K562 (cell line): ENCODE measurements around the gene WTAP. TPM values are rescaled to one million over a fixed set of nuclear protein-coding genes. Genes with fewer than 3 reads are reported as not detected.

Source experiments
- CBFA2T2 ChIP-seq: fragments of 450-650 bp; conservative IDR thresholded peaks from 2 replicates; pipeline ENCODE4 v1.6.1; 2017; ENCODE audit warnings: mild to moderate bottlenecking
- ELF2 ChIP-seq: fragments of 250-450 bp; sonication (Bioruptor Pico); IDR thresholded peaks from 2 replicates; pipeline ENCODE4 v1.5.0; 2021; ENCODE audit warnings: mild to moderate bottlenecking
- ETV1 ChIP-seq: fragments of 450-650 bp; conservative IDR thresholded peaks from 2 replicates; pipeline ENCODE4 v1.6.1; 2016; ENCODE audit warnings: missing genetic modification characterization, control low read depth, low read depth, missing compliant biosample characterization
- ETV6 ChIP-seq, 3 experiments: fragments of 150-350 bp in 1 of 3; sonication (generic) in 1 of 3; formaldehyde crosslinking in 1 of 3; IDR thresholded peaks; 2 replicates each; pipeline versions ENCODE4 v1.6.1 to v1.8.0; 2014 to 2022; ENCODE audit warnings: borderline replicate concordance in 2 of 3, low read depth in 2 of 3, antibody characterized with exemption in 1 of 3, low read length in 1 of 3, mild to moderate bottlenecking in 1 of 3, missing genetic modification reagents in 1 of 3
- GABPB1 ChIP-seq: sonication (generic); formaldehyde crosslinking; IDR thresholded peaks from 2 replicates; pipeline ENCODE4 v1.8.0; 2022; ENCODE audit warnings: mild to moderate bottlenecking, missing genetic modification reagents
- IRF1 ChIP-seq: sonication (generic); formaldehyde crosslinking; IDR thresholded peaks from 2 replicates; pipeline ENCODE4 v1.8.0; 2022; ENCODE audit warnings: missing genetic modification reagents, mild to moderate bottlenecking, borderline replicate concordance
- IRF9 ChIP-seq: fragments of 450-650 bp; IDR thresholded peaks from 2 replicates; pipeline ENCODE4 v1.6.1; 2016; ENCODE audit warnings: missing biosample characterization, missing genetic modification characterization
- NBN ChIP-seq: fragments of 450-650 bp; IDR thresholded peaks from 2 replicates; pipeline ENCODE4 v1.6.1; 2016; ENCODE audit warnings: low read depth, mild to moderate bottlenecking
- NR2C1 ChIP-seq, 2 experiments: fragments of 450-650 bp; IDR thresholded peaks; 2 replicates each; pipeline ENCODE4 v1.6.1; 2017; ENCODE audit warnings: mild to moderate bottlenecking in 2 of 2, antibody characterized with exemption in 1 of 2, inconsistent platforms in 1 of 2, missing compliant biosample characterization in 1 of 2, missing genetic modification characterization in 1 of 2
- NUFIP1 ChIP-seq: fragments of 450-650 bp; IDR thresholded peaks from 2 replicates; pipeline ENCODE4 v1.6.1; 2018; ENCODE audit not compliant: partially characterized antibody
- POLR2AphosphoS5 ChIP-seq: IDR thresholded peaks from 2 replicates; pipeline ENCODE4 v1.6.1; 2011; ENCODE audit warnings: mild to moderate bottlenecking, low read depth, low read length, moderate library complexity; ENCODE audit not compliant: control insufficient read depth, insufficient read depth
- POLR2G ChIP-seq: fragments of 200-400 bp; formaldehyde crosslinking; IDR thresholded peaks from 2 replicates; pipeline ENCODE4 v1.6.1; 2017; ENCODE audit warnings: low read depth, mild to moderate bottlenecking, antibody characterized with exemption, low read length, moderate library complexity
- PRPF4 ChIP-seq: fragments of 200-400 bp; formaldehyde crosslinking; IDR thresholded peaks from one replicate; pipeline ENCODE4 v1.6.1; 2017; ENCODE audit warnings: low read length, low read depth, mild to moderate bottlenecking; ENCODE audit not compliant: insufficient read depth, poor library complexity, severe bottlenecking
- TAF1 ChIP-seq: IDR thresholded peaks from 2 replicates; pipeline ENCODE4 v1.6.1; 2011; ENCODE audit warnings: mild to moderate bottlenecking, low read length, moderate library complexity; ENCODE audit not compliant: insufficient read depth, control insufficient read depth, severe bottlenecking; ENCODE audit errors: extremely low read depth
- TEAD1 ChIP-seq, 2 experiments: fragments of 450-650 bp in 1 of 2; sonication (generic) in 1 of 2; formaldehyde crosslinking; IDR thresholded peaks; 2 replicates each; pipeline versions ENCODE4 v1.4.0 to v1.8.0; 2020 to 2022; ENCODE audit warnings: mild to moderate bottlenecking in 2 of 2, missing genetic modification reagents in 1 of 2
- TEAD4 ChIP-seq, 2 experiments: sonication (generic) in 1 of 2; formaldehyde crosslinking in 1 of 2; IDR thresholded peaks; 2 replicates each; pipeline versions ENCODE4 v1.6.1 to v1.8.0; 2012 to 2022; ENCODE audit warnings: borderline replicate concordance in 1 of 2, inconsistent platforms in 1 of 2, low read length in 1 of 2, mild to moderate bottlenecking in 1 of 2, missing genetic modification reagents in 1 of 2
- polyA plus RNA-seq, 8 experiments: library from polyadenylated mRNA; depleted of rRNA in 4 of 8; stranded (reverse) in 5 of 8; unstranded in 3 of 8; fragments of >200 nt; fragmentation: Nextera tagmentation in 2 of 8; fragmentation: Illumina TruSeq in 1 of 8; extraction: Ambion mirVana in 2 of 8; extraction: Trizol in 1 of 8; gene quantifications; 2 replicates each; pipeline versions ENCODE4 v1.2.1 to v1.2.3, GENCODE V29; 2011 to 2014; ENCODE audit warnings: inconsistent platforms in 1 of 8, missing spikeins in 1 of 8
- total RNA-seq, 7 experiments: library from RNA; depleted of rRNA in 6 of 7; stranded (reverse); fragments of >200 nt in 6 of 7; fragmentation: Illumina TruSeq in 2 of 7; extraction: Trizol in 2 of 7; gene quantifications; 2 replicates each; pipeline versions ENCODE4 v1.2.1 to v1.2.3, GENCODE V29; 2011 to 2021; ENCODE audit warnings: low replicate concordance in 1 of 7
- TF ChIP-seq, protein P1 (sequence below), 2 experiments: IDR thresholded peaks; 2 replicates each; pipeline ENCODE4 v1.6.1; 2012; ENCODE audit warnings: improper control_type of control experiment in 2 of 2, low read depth in 2 of 2, low read length in 2 of 2, borderline replicate concordance in 1 of 2
- TF ChIP-seq, protein P2 (sequence below): fragments of 450-650 bp; IDR thresholded peaks from 2 replicates; pipeline ENCODE4 v1.6.1; 2018; ENCODE audit warnings: mild to moderate bottlenecking, low read depth; ENCODE audit not compliant: partially characterized antibody

WTAP gene
- total and polyA plus RNA-seq, 9 of the 15 experiments (the other 6 are each of a cell fraction or from before 2014, with no cell fraction given): 52.4 to 156 (median 110) TPM

DNA sequence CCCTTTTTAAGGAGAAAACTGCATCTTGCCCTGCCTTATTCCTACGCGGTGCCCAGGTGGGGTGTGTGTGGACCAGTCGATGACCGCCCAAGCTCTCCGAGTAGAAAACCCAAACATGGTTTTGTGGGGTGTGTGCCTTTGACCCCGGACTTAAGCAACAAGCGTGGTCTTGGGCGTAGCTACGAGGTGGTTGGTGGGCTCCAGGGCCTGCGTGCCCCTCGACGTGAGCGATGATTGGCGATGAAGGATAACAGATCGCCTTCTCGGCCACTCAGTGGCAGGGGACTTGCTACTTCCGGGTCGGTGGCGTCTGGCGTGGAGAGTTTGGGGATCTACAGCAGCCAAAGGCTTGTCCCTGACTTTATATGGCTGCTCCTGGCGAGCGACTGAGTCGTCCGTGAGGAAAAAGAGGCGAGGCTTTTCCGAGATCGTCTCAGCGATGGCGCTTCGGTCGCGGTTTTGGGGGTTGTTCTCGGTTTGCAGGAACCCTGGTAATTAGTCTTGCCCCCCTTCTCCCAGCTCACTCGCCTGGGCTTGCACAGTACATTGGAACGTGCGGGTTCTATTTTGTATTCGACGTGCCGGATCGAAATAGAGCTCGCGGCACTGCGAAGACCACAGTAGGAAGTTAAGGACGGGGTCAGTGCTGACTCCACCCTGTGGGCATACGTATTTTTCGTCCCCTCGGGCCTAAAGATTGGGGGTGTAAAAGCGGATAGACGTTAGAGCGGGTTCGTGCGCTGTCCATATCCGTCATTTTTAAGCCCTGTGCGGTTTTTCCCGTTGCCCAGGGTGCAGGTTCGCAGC is 63.0 kb downstream of the WTAP start, which contains the start of gene MRPL18 (continued):
- TF ChIP-seq TEAD4 (IDR thresholded peaks at IDR 0.05; ENCODE audit: low read length): 0 out of 2 replicates have a peak, but pooled peaks have one; percentile 13
- TF ChIP-seq TEAD4 (CRISPR knock-in tag; IDR thresholded peaks at IDR 0.05; ENCODE audit: borderline replicate concordance): no peak
- peak; percentile 75 for TF ChIP-seq GABPB1 (CRISPR knock-in tag)
- no peak for TF ChIP-seq IRF9 (tag)
- peak; percentile 75; the same call in 1 of the 2 replicates for TF ChIP-seq POLR2AphosphoS5
- TF ChIP-seq NR2C1 (IDR thresholded peaks at IDR 0.05): peak; percentile 97
- peak; percentile 98 for TF ChIP-seq NR2C1 (tag; IDR thresholded peaks at IDR 0.05)
- TF ChIP-seq PRPF4: no peak
- TF ChIP-seq CBFA2T2: no peak
- TF ChIP-seq NBN: peak; percentile 8; the same call in 1 of the 2 replicates
- no peak for TF ChIP-seq NUFIP1
- peak; percentile 97 for TF ChIP-seq ELF2 (CRISPR knock-in tag)
- peak; percentile 12; the same call in 1 of the 2 replicates for TF ChIP-seq ETV1 (tag)
- no peak; a peak in 1 of 4 replicates for TF ChIP-seq TEAD1 (CRISPR knock-in tag; IDR thresholded peaks at IDR 0.05)
- TF ChIP-seq ETV6 (IDR thresholded peaks at IDR 0.05; ENCODE audit: borderline replicate concordance in 1 of 2, low read depth in 2 of 2, low read length in 1 of 2): no peak; a peak in 1 of 4 replicates
- peak; percentile 81; the same call in 1 of the 2 replicates for TF ChIP-seq ETV6 (CRISPR knock-in tag; IDR thresholded peaks at IDR 0.05; ENCODE audit: borderline replicate concordance)
- TF ChIP-seq POLR2G: peak; percentile 74; the same call in 1 of the 2 replicates
- TF ChIP-seq, protein P1, sequence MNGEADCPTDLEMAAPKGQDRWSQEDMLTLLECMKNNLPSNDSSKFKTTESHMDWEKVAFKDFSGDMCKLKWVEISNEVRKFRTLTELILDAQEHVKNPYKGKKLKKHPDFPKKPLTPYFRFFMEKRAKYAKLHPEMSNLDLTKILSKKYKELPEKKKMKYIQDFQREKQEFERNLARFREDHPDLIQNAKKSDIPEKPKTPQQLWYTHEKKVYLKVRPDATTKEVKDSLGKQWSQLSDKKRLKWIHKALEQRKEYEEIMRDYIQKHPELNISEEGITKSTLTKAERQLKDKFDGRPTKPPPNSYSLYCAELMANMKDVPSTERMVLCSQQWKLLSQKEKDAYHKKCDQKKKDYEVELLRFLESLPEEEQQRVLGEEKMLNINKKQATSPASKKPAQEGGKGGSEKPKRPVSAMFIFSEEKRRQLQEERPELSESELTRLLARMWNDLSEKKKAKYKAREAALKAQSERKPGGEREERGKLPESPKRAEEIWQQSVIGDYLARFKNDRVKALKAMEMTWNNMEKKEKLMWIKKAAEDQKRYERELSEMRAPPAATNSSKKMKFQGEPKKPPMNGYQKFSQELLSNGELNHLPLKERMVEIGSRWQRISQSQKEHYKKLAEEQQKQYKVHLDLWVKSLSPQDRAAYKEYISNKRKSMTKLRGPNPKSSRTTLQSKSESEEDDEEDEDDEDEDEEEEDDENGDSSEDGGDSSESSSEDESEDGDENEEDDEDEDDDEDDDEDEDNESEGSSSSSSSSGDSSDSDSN (IDR thresholded peaks at IDR 0.05; ENCODE audit: borderline replicate concordance in 1 of 2, low read depth in 2 of 2, low read length in 2 of 2): no peak
- TF ChIP-seq, protein P2, sequence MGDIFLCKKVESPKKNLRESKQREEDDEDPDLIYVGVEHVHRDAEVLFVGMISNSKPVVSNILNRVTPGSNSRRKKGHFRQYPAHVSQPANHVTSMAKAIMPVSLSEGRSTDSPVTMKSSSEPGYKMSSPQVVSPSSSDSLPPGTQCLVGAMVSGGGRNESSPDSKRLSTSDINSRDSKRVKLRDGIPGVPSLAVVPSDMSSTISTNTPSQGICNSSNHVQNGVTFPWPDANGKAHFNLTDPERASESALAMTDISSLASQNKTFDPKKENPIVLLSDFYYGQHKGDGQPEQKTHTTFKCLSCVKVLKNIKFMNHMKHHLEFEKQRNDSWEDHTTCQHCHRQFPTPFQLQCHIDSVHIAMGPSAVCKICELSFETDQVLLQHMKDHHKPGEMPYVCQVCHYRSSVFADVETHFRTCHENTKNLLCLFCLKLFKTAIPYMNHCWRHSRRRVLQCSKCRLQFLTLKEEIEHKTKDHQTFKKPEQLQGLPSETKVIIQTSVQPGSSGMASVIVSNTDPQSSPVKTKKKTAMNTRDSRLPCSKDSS: no peak
- TF ChIP-seq IRF1 (CRISPR knock-in tag): no peak
- peak; percentile 48 for TF ChIP-seq TAF1
